ENCODE measurements around the gene SDF4.

Gene SDF4

DNA sequence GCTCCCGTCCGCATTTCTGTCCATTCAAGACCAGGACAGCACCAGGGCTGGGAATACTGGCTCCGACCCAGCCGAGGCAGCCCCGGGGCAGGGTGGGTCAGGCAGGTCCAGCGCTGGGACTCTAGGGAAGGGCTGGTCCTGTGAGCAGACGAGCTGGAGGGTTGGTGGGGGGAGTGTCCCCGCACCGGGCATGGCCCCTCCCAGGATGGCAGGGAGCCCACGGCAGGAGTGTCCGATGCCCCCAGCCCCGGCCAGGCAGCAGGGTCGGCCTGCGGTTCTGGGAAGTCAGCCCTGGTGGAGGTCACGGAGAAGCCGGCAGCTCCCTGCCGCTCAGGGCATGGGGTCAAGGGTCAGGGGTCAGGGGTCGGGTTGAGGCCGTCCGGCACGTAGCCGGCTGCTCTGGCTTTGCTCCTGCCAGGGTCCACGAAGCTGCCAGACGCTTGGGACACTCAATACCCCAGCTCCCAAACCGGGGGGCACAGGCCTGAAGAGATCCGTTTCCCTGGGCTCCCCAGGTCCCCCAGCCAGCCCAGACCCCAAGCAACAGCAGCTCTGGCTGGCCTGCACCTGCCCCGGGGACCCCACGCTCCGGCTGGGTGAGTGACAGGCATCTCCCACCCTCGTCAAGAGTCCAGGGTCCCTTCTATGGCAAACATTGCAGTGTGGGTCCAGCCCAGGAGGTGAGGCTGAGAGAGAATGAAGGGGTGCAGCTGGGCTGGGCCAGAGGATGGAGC is 8.0 kb upstream of the SDF4 start:
- Histone ChIP-seq H3K27me3 (ENCODE audit: insufficient read depth, low read depth, severe bottlenecking) (no peaks in the 10 kb centered on the region), H3K27ac (no peak overlapping the region), H3K36me3 (peaks cover under 1% of the 10 kb centered on the region; the same call in 1 of the 2 replicates), H3K9me3 (ENCODE audit: severe bottlenecking) (no peaks in the 10 kb centered on the region), H3K4me3 (ENCODE audit: low read depth, low read length) (no peak overlapping the region)
- no peak for DNase-seq
- TF ChIP-seq CTCF (IDR thresholded peaks at IDR 0.05; ENCODE audit: low read depth, low read length): no peak

DNA sequence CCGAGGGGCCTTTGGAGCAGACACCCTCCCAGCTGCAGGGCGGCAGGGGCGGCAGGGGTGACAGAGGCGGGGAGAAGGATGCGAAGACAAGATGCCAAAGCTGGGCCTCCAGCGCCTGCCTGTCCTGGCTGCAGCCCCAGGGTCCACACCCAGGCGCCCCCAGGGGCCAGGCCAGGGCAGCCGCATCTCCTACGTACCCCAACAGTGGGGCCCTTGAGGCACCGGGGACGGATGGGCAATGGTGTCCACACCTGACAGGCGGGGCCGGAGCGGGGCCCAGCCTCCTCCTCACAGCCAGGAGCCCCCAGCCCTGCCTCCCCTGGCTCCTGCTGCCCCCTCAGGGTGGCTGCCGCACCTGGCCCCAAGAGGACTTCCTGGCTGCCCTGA is 7.4 kb upstream of the SDF4 start:
- H3K36me3 ChIP-seq: peaks cover 6% of the 10 kb centered on the region; the same call in 1 of the 2 replicates
- no peaks in the 10 kb centered on the region for H3K9me3 ChIP-seq (ENCODE audit: severe bottlenecking)
- H3K27me3 ChIP-seq (ENCODE audit: insufficient read depth, low read depth, severe bottlenecking): no peaks in the 10 kb centered on the region
- H3K27ac ChIP-seq: no peak overlapping the region
- H3K4me3 ChIP-seq (ENCODE audit: low read depth, low read length): no peak overlapping the region
- no peak for TF ChIP-seq CTCF (IDR thresholded peaks at IDR 0.05; ENCODE audit: low read depth, low read length)
- no peak for DNase-seq

DNA sequence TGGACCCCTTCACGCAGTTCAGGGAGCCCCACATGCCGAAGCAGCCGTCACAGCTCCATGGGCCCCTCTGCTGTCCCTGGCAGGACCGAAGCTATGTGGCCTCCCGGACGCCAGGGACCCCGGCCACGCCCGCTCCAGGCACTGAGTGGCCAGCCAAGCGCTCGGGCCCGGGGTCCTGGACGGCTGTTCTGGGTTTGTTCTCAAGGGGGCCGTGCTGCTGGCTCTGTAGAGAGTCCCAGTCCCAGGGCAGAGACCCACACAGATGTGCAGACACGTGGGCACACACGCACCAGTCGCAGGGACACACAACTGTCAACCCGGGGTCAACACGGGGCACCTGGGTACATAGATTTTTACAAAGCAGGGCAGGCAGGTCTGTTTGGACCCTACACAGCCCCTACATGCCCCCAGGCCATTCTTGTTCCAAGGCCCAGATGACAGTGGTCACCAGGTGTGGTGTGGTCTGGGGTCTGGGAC is 6.9 kb upstream of the SDF4 start:
- no peaks in the 10 kb centered on the region for H3K27me3 ChIP-seq (ENCODE audit: insufficient read depth, low read depth, severe bottlenecking)
- TF ChIP-seq CTCF (IDR thresholded peaks at IDR 0.05; ENCODE audit: low read depth, low read length): no peak
- DNase-seq: no peak
- no peak overlapping the region for H3K27ac ChIP-seq
- peaks cover 9% of the 10 kb centered on the region for H3K36me3 ChIP-seq
- H3K4me3 ChIP-seq (ENCODE audit: low read depth, low read length): no peak overlapping the region
- H3K9me3 ChIP-seq (ENCODE audit: severe bottlenecking): no peaks in the 10 kb centered on the region

DNA sequence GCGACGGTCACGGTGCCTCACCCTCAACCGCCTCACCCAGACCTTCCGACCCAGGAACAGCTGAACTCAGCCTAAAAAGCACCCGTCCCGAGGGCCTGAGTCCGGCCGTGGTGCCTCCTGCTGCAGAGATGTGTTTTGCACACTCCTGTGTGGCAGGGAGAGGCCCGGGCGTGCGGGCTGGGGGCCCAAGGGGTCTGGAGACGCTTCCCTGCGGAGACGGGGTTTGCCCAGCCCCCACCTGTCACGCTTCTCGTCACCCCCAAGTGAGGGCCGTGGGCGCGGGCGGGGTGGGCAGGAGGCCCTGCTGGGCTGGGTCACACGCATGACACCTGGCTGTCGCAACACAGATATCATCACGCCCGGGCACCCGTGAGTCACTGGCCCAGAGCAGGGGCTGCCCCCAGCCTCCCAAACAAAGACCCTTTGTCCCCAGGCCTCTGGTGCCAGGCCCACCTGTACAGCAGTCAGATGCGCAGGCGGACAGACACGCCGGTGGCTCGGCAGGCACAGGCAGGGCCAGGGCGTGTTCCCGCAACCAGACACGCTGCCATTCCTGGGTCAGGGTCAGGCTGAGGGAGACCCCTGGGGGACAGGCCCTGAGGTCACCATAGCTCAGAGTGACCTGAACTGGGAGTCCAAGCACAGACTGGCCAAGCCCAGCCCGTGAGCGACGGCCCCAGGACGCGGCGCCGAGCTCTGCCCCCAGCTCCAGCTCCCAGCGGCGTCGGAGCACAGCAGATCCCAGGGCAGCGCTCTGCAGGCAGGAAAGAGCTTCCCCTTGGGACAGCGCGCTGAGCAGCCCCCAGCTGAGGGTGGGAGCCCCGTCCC is 6.3 kb upstream of the SDF4 start:
- H3K27ac ChIP-seq: no peak overlapping the region; the same call in 1 of the 2 replicates

More for the DNA sequence above, 6.3 kb upstream of the SDF4 start:
- H3K9me3 ChIP-seq (ENCODE audit: severe bottlenecking): no peaks in the 10 kb centered on the region
- DNase-seq: no peak
- H3K27me3 ChIP-seq (ENCODE audit: insufficient read depth, low read depth, severe bottlenecking): no peaks in the 10 kb centered on the region
- H3K4me3 ChIP-seq (ENCODE audit: low read depth, low read length): no peak overlapping the region
- no peak for TF ChIP-seq CTCF (IDR thresholded peaks at IDR 0.05; ENCODE audit: low read depth, low read length)
- H3K36me3 ChIP-seq: peaks cover 14% of the 10 kb centered on the region
